GM19372 (cell line): ENCODE results near the gene BDH2.

Experiments
- ATAC-seq: cut with Tn5 transposase; IDR thresholded peaks from one replicate; pipeline ENCODE4 v1.9.1; 2021; ENCODE audit warnings: mild to moderate bottlenecking, low read depth, moderate library complexity; ENCODE audit not compliant: unreplicated experiment

The BDH2 gene

DNA sequence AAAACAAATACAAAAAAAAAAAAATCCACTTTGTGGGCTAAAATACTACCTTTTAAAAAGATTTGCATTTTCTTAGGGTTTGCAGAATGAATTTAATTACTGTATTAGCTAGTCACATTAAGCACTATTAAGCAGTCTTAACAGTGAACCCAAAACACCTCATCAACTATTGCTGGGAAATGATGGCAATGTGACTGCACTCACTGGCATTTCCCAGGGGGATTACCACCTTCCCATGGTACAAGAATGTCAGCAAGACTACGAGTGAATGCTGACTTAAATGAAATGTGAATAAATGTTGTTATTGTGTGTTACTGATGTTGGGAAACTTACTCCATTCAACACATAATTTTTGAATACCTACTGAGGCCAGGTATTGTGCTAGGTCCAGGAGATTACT, 13.1 kb downstream of the BDH2 start:
- ATAC-seq, result no peak

DNA sequence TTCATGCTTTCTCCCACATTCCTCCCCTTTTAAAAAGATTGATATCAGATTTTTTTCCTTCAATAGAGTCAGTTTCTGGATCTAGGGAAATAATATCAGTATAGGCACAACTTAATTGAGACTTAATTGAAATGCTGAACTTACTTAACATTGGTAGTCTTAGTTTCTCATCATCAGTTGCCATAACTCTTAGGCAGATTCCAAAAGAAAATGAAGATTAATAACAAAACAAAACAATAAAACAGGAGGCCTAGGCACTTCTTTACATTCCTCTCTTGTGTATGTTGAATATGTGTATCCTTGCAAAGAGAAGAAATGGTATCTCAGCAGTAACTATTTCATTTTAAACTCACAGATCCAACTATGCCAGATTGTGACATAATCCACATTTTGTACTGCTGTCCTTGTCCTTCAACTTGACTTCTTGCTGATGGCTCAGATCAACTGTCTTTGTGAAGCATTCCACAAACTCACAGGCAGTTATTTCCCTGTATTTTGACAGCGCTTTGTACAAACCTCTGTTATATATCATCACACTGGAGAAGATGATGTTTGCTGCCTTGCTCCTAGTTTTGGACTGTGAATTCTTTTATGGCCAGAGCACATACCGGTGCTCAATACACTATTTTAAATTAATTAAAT, 14.0 kb downstream of the BDH2 start:
- no peak for ATAC-seq

DNA sequence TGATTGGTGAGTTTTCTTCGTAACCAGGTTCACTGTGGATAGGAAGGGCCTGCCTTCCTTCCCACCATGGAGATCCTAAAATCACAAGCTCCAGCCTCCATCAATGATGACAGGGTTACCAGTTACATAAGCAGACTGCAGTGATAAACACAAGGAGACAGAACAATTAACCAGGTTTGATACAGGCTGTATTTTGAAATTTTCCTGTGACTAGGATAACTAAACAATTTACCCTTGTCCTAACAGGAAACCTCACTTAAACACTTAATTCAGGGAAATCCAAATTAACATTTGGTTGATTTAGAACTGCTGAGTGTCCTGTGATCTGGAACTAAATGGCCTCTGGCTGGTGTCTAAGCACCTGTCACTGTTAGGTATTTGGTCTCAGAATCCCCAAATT, 20.0 kb downstream of the BDH2 start:
- no peak for ATAC-seq

DNA sequence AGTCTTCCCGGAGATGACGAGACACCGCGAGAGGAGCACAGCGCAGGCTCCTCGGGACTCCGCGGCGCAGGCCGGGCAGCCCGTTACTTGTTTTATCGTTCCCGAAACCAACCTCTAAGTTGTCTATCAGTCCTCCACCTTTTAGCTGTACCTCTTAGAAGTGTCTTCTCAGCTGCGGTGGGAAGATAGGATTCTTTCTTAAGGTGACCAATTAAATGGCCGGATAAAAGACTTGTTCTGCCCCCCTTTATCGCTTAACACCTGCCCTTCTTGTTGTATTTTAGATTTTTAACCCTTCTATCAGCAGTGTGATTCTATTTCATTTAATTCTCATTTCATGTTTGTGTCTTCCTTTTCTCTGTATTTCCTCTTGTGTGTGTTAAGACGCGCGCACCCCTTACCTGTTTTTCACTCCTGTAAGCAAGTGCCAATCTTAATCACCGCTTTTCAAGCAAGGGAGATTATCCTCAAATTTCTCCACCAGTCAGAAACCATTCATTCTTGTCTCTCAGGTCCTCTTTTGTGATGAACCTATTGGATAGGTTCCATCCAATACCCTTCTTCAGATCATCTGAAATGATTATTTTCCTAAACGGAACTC, 22.8 kb downstream of the BDH2 start, which contains the start of gene SLC9B2:
SLC9B2 (minus strand) TSS at position 15 of the 601 bp plus-strand sequence. CDS start 9,211 bp downstream, outside the sequence.
- peak; percentile 48 for ATAC-seq

DNA sequence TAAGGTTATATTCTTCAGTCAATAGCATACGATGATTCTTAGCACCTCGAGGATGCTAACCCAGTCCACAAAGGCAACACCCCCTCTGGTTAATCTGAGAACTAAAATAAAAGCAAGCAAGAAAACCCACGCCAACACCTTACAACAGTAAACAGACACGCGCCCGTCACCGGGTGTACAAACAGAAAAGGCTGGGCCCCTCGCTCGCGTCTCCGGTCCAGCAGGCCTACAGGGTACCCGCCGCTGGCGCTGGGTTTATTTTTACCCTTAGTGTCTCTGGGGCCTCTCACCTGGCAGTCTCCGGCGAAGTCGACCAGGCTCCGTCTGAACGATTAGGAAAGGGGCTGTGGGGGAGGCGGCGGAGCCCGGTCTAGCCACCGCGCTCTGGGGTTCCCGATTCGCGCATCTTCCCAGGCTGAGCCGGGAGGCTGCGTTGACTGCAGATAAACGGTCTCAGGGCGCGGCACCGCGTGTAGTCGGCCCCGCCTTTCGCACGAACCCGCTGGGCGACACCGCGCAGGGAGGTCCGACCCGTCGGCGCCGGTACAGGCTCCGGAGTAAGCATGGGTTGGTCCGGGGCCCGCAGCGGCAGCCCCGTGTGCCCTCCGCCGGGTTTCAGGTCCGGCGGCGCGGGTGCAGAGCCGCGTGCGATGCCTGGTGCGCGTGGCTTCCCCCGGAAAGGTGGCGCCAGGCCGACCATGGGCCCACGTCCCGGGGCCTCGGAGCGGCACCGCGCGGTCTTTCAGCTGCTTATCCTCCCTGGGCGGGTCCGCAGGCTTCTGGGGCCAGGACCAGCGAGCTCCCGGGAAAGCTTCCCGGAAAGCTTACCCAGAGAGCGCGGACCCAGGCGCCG, 23.5 kb downstream of the BDH2 start:
- peak; percentile 52 for ATAC-seq

DNA sequence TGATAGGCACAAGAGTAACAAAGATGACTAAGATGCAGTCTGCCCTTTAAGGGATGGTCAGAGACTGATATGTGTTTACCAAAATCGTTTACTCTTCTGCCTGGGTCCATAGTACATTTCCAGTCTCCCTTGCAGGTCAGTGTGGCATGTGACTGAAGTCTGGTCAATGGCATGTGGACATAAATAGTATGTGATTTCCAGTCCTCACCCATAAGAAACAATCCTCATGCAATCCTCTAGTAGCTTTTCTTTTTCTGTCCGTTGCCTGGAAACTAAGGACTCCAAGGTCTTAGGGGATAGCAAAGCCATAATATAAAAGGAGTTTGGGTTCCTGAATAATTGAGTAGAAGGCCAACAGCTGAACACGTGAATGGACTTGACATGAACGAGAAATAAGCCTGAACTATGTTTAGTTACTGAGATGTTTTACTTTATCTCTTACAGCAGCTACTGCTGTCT, 24.2 kb downstream of the BDH2 start:
- ATAC-seq, result no peak

DNA sequence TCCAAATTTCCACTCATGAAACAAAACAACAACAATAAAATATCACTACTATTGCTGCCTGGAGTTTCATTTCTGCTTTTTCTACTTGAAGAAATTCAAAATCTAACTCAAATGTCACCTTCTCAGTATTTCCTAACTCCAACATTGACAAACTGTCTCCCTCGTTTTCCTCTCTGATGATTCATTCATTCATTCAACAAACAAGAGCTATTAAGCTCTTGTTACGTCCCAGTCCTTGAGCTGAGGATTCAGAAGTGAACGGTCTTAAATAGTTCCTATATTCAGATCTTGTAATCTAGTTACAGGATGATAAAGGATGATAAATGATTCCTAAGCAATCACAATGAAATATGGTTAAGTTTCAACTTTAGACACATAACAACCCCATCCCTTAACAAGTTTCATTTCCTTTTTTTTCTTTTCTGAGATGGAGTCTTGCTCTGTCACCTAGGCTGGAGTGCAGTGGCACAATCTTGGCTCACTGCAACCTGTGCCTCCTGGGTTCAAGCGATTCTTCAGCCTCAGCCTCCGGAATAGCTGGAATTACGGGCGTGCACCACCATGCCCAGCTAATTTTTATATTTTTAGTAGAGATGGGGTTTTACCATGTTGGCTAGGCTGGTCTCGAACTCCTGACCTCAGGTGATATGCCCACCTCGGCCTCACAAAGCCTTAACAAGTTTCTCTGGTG, 24.7 kb downstream of the BDH2 start:
- no peak for ATAC-seq

DNA sequence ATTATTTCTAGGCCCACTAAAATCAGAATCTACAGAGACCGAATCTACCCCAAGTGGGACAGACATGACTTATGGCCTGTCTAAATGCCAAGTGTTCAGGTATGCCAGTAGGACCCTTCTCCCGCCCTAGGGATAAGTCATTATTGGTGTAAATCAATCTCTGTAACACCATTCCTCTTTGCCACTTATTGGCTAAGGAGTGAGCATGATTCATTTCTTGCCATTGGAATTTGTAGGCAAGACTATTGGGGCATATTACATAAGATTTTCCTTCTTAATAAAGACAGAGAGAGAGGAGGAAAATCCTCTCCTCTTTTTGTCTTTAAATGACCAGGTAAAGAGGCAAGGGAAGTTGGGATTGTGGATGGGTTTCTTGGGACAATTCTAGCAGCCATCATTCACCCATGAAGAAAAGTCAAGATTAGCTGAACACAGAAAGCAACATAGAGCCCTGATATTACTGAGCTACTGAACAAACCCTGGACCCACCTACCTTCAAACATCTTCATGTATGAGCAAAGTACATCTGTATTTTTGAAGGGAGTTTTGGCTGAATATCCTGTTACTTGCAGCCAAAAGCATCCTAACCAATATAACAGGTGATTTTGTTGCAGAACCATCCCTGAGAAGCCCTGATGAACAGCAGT, 25.7 kb downstream of the BDH2 start:
- ATAC-seq, result no peak

DNA sequence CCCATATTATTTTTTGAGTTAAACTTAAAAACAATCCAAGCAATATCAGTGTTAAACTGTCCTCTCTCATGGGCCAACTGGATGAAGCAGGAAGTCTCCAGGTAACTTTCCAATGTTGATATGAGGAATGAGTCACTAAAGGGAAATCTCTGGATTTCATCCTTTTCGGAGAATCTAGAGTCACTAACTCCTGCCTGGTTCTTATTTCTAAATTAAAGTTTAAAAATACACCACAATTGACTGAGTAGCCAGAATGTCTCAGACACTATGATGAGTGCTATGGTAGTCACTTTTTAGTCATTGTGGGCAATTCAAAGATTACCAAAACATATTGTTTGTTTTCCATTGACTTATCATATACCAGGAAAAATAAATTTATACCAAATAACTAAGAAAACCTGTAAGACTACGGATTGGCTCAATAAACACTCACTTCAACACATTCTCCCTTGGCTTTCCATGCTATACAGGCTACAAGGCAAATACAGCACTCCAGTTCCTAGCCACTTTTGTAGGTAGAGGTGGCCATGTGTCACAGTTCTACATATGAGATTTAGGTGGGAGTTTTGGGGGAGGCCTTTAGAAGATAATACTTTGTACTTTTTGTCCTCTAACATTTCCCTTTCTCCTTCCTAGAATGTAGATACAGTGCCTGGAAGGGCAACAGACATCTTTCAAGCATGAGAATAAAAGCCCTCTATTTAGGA, 31.6 kb downstream of the BDH2 start:
- no peak for ATAC-seq

DNA sequence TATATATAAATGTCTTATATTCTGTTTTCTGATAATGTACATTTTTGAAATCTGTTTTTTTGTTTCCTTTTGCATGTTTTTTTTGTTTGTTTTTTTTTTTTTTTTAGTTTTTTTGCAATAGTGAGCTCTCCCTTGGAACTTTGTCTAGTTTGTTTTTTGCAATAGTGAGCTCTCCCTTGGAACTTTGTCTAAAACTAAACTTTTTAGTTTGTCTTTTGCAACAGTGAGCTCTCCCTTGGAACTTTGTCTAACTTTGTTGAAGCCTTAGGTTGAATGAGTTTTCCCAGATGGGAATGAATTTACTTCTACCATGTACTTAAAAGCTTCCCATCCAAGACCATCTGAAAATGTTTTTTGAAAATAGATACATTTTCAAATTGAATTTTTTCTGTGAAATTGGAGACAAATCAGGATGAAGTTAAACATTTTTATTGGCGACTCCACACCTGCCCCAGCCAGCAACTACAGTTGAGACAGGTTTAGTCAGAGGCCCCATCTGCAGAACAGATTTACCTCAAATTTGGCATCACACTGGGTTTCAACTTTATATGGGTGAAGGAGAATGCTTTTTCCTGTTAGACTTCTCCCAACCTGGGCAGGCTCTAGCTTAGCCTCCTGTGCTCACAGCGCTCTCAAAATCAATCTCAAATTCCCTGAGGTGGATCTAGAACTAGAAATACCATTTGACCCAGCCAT, 39.0 kb downstream of the BDH2 start:
- ATAC-seq, result no peak

DNA sequence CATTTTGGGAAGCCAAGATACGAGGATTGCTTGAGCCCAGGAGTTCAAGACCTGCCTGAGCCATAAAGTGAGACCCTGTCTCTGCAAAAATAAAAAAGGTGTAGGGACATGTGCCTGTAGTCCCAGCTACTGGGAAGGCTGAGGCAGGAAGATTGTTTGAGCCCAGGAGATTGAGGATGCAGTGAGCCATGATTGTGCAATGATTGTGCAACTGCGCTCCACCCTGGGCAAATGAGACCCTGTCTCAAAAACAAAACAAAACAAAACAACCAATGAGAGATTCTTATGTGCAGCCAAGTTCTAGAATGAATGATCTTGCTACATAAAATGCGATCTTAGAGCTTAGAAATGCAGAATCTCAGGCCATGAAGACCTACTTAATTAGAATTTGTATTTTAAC, 45.6 kb downstream of the BDH2 start:
- no peak for ATAC-seq

DNA sequence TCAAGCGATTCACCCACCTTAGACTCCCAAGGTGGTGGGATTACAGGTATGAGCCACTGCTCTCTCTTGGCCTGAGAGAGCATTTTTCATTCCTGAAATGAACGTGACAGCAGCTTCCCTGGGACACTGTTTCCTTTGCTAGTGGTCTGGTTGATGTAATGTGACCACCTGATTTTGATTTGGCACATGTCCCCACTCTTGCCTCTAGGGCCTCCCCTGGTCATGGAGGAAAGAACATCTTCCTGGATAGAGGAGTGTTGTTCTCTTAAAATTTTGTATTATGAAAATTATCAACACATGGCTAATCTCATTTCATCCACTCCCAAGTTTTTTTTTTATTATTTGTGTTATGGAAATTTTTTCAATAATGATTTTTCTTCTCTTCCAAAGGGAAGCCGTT, 46.9 kb downstream of the BDH2 start:
- no peak for ATAC-seq

DNA sequence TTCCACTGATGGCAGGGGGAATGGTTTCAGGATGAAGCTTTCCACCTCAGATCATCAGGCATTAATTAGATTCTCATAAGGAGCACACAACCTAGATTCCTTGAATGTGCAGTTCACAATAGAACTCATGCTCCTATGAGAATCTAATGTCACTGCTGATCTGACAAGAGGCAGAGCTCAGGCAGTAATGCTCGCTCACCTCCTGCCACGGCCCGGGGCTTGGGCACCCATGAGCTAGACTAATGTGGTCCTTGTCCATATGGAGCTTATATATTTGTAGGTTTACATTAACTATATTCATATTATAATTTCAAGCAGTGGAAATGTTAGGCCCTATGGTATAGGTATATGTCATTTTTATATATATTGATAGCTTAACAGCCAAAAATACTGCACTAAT, 47.5 kb downstream of the BDH2 start:
- no peak for ATAC-seq

DNA sequence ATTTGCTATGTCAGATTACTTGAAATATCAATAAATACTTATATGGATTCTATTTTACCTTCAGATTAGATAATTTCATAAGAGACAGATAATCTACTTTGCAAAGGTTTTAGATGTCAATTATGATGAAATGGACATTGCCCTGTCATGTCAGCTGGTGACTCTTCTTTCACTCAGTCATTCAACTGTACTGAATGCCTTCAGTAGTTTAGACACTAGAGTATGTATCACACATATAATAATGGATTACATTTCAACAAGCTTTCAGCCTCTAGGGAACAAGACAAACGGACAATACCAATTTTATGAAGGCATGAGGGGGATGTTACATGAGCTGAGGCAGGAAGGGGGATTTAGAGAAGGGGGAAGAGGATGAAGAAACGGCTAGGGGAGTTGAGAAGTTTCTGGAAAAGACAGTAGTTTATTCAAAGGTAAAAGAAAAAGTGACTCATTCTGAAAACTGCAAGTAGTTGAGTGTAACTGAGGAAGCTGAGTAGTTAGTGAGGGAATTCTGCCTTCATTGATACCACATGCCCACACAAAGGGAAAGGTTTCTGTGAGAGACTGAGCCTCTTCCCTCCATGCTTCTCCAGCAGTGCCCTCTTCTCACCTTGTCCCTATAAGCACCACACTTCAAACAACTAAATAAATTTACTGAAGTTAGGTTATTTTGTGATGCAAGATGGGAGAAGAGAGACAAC, 48.7 kb downstream of the BDH2 start:
- ATAC-seq, result no peak

DNA sequence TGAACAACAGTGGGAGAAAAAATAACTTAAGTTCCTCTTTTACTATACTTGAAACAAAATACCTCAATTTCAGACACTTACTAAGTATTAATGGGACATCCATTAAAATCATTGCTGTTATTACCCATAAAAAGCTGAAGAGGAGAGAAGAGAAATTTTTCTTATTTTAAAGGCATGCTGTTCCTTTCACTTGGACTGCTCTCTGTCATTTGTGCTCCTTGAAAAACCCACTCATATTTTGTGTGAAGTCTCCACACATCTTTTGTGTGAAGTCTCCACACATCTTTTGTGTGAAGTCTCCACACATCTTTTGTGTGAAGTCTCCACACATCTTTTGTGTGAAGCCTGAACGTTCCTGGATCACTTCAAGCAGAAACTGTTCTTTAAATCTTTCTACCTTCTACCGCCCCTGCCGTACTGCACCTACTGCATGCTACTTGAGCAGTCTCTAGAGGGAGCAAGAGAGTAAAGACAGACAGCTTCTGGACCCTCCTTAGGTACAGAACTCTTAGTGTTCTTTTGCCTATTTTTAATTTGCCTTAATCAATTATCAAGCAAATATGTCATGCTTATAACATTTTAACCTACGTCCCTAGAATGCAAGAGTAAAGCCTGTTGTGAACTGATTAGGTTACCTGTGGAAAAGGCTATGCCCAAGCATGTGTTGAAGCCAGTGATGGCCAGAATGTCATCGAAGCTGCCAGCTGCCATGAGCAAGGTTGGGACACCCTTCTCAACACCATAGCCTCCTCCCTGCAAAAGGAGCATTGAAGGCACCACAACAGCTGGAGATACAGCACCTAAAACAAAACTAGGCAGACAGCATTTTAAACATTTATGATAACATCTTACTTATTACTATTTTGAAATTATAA, 53.0 kb downstream of the BDH2 start:
- peak; percentile 91 for ATAC-seq

DNA sequence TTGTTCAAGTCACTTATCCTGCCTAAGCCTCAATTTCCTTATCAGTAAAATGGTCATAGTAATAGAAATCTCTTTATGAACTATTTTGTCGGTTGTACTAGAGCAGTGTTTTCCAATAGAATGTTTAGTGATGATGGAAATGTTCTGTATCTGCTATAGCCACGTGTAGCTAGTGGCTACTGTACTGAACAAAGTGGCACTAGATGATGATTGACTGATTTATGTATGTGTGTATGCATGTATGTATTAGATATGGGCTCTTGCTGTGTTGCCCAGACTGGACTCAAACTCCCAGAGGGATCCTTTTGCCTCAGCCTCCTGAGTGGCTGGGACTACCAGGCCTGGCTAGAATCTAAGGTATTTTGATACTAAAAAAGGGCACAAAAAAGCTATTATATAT, 55.5 kb downstream of the BDH2 start:
- no peak for ATAC-seq

DNA sequence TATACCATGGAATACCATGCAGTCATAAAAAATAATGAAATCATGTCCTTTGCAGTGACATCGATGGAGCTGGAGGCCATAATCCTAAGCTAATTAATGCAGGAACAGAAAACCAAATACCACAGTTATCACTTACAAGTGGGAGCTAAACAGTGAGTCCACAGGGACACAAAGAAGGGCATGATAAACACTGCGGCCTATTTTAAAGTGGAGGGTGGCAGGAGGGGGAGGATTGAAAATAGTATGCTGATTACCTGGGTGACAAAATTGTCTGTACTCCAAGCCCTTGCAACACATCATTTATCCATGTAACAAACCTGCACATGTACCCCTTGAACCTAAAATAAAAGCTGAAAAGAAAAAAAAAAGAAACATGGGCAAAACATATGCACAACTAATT, 63.5 kb downstream of the BDH2 start:
- ATAC-seq, result no peak

DNA sequence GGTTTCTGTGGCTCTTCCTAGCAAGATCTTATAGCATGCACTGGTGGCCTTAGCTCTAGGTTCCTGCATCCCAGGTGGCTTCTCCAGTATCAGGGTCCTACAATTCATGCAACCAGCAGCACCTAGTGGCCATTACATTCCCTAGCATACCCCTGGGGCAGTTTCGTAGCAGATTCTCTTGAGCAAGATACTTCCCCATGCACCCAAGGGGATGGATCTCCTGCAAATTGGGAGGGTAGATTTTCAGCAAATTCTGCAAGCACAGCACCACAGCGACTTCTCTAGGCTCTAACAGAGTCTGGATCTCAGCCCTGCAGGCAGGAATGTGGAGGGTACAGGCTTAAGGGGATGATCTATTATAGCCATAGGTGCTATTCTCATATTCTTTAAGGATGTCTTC, 67.1 kb downstream of the BDH2 start:
- no peak for ATAC-seq
